Panc1 (cell line): Measurements from ENCODE around the gene DPAGT1. TPM values are rescaled to one million over a fixed set of nuclear protein-coding genes. Genes with fewer than 3 reads are reported as not detected.
A peak's percentile ranks its signal among the peaks of the same experiment; 100 is the strongest.

Source experiments
- ATAC-seq: fragments of 200-7000 bp; cut with Tn5 transposase; 2 replicates; pipeline ENCODE4 v1.9.1; 2020; ENCODE audit warnings: mild to moderate bottlenecking, moderate library complexity
- BruUV-seq: library from RNA; stranded (reverse); fragments of 400-500 nt; replicated peaks from 2 replicates; lab custom pipeline; 2021; lab: Mats Ljungman, UMichigan
- CTCF ChIA-PET: fragments of 300-600 bp; sonication (Branson Sonifier 250); formaldehyde crosslinking; loops from one replicate; lab custom pipeline; 2022; ENCODE audit warnings: antibody characterized with exemption; lab: Charles Lee
- POLR2A ChIA-PET: fragments of 300-600 bp; sonication (Branson Sonifier 250); formaldehyde crosslinking; loops from one replicate; lab custom pipeline; 2022; ENCODE audit warnings: antibody characterized with exemption; lab: Charles Lee
- DNase-seq: peaks from one replicate; pipeline ENCODE4 v3.0.0-alpha.2; 2010; ENCODE audit warnings: low read depth, low spot score
- H3K27ac ChIP-seq: 2 replicates; pipeline ENCODE4 v1.5.1; 2011; ENCODE audit warnings: mild to moderate bottlenecking, low read length, inconsistent platforms
- H3K27me3 ChIP-seq: fragments of 200-500 bp; sonication (Bioruptor generic); 2 replicates; pipeline ENCODE4 v1.6.0; 2014; ENCODE audit warnings: low read length, inconsistent platforms; ENCODE audit not compliant: control insufficient read depth, insufficient read depth
- H3K36me3 ChIP-seq: fragments of 200-500 bp; sonication (Bioruptor generic); 2 replicates; pipeline ENCODE4 v1.5.1; 2014; ENCODE audit warnings: inconsistent platforms, mild to moderate bottlenecking, low read length, moderate library complexity; ENCODE audit not compliant: control insufficient read depth, insufficient read depth
- H3K4me1 ChIP-seq: 2 replicates; pipeline ENCODE4 v1.5.1; 2011; ENCODE audit warnings: inconsistent platforms, mild to moderate bottlenecking, low read length, moderate library complexity; ENCODE audit not compliant: control insufficient read depth, insufficient read depth
- H3K4me3 ChIP-seq, 2 experiments: 2 replicates each; pipeline ENCODE4 v1.5.1; 2011 to 2012; ENCODE audit warnings: low read depth in 2 of 2, low read length in 2 of 2, mild to moderate bottlenecking in 2 of 2, inconsistent platforms in 1 of 2, moderate library complexity in 1 of 2
- H3K9me3 ChIP-seq: fragments of 200-500 bp; sonication (Bioruptor generic); 2 replicates; pipeline ENCODE4 v1.5.1; 2014; ENCODE audit warnings: low read depth, mild to moderate bottlenecking, inconsistent platforms, low read length, moderate library complexity; ENCODE audit not compliant: control insufficient read depth, insufficient read depth
- POLR2AphosphoS5 ChIP-seq: IDR thresholded peaks from 2 replicates; pipeline ENCODE4 v1.6.1; 2012; ENCODE audit warnings: mild to moderate bottlenecking, low read depth, low read length, moderate library complexity
- SIN3A ChIP-seq: IDR thresholded peaks from 2 replicates; pipeline ENCODE4 v1.6.1; 2012; ENCODE audit warnings: low read depth, mild to moderate bottlenecking, low read length, moderate library complexity, borderline replicate concordance; ENCODE audit not compliant: insufficient read depth
- TCF7L2 ChIP-seq: IDR thresholded peaks from 2 replicates; pipeline ENCODE4 v1.6.1; 2011; ENCODE audit warnings: mild to moderate bottlenecking, low read depth, low read length, inconsistent platforms
- in situ Hi-C: cut with HindIII; loops from 2 replicates; pipeline ENCODE4 v1.10.0; 2016; ENCODE audit warnings: low sequenced_read_pairs, low pct_unique_long_range_greater_than_20kb
- intact Hi-C: fragments of 100-400 bp; cut with micrococcal nuclease; formaldehyde crosslinking; loops from one replicate; pipeline ENCODE4 v1.10.0; 2022; ENCODE audit not compliant: unreplicated experiment
- total RNA-seq: library from RNA; stranded (reverse); gene quantifications from one replicate; pipeline ENCODE4 v1.2.1, GENCODE V29; 2021; ENCODE audit not compliant: unreplicated experiment
- TF ChIP-seq, protein P1 (sequence below), 2 experiments: IDR thresholded peaks; 2 replicates each; pipeline ENCODE4 v1.6.1; 2011 to 2012; ENCODE audit warnings: low read depth in 2 of 2, control low read depth in 1 of 2, low read length in 1 of 2, mild to moderate bottlenecking in 1 of 2, moderate library complexity in 1 of 2; ENCODE audit not compliant: insufficient read depth in 1 of 2
- TF ChIP-seq, protein P2 (sequence below): fragments of 450-650 bp; IDR thresholded peaks from 2 replicates; pipeline ENCODE4 v1.5.1; 2017; ENCODE audit warnings: mild to moderate bottlenecking

DPAGT1 gene
- total RNA-seq, 1 experiment from 2014 or later = 72.1 TPM

DNA sequence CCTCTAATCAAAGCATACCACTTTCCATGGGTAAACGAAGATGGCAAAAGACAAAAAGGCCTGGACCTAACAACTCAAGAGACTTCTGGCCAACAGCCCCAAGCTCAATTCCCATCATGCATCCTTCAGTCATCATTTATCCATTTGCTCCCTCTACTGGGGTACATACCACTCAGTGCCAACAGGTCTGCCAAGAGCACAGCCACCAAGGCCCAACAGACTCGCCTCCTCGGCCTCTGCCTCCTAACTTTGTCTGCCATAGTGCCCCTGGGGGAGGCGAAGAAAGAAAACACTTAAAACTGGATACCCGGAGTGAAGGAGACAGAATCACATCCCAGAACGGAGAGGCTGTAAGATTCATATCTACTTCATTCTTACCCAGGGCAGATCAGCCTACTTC, 45.8 kb downstream of the DPAGT1 start:
- ATAC-seq (no peak), DNase-seq (no peak)
- no peaks in the 10 kb centered on the region for H3K9me3 ChIP-seq
- CTCF ChIA-PET = interaction anchor here (0.6 to 1.0 kb wide), 3 partner anchors 11 to 29 kb away, joined by 3 to 5 read pairs (median 3); partner anchors contain the start of gene HMBS
- peaks cover 19% of the 10 kb centered on the region; the same call in 1 of the 2 replicates for H3K36me3 ChIP-seq
- no peaks in the 10 kb centered on the region for H3K27me3 ChIP-seq
- in situ Hi-C loops (no loop called here), intact Hi-C loops (no loop called here)
- H3K4me3 ChIP-seq = peak overlapping the region; percentile 82 to 87
- no TSS peak for BruUV-seq
- POLR2A ChIA-PET = interaction anchor here (0.6 to 0.7 kb wide), 3 partner anchors 28 to 36 kb away, joined by 3 to 9 read pairs (median 5); no protein-coding TSS in a partner anchor
- H3K27ac ChIP-seq = peak overlapping the region; percentile 86
- no peak for TF ChIP-seq POLR2AphosphoS5
- no peak for TF ChIP-seq SIN3A
- TF ChIP-seq, protein P1, sequence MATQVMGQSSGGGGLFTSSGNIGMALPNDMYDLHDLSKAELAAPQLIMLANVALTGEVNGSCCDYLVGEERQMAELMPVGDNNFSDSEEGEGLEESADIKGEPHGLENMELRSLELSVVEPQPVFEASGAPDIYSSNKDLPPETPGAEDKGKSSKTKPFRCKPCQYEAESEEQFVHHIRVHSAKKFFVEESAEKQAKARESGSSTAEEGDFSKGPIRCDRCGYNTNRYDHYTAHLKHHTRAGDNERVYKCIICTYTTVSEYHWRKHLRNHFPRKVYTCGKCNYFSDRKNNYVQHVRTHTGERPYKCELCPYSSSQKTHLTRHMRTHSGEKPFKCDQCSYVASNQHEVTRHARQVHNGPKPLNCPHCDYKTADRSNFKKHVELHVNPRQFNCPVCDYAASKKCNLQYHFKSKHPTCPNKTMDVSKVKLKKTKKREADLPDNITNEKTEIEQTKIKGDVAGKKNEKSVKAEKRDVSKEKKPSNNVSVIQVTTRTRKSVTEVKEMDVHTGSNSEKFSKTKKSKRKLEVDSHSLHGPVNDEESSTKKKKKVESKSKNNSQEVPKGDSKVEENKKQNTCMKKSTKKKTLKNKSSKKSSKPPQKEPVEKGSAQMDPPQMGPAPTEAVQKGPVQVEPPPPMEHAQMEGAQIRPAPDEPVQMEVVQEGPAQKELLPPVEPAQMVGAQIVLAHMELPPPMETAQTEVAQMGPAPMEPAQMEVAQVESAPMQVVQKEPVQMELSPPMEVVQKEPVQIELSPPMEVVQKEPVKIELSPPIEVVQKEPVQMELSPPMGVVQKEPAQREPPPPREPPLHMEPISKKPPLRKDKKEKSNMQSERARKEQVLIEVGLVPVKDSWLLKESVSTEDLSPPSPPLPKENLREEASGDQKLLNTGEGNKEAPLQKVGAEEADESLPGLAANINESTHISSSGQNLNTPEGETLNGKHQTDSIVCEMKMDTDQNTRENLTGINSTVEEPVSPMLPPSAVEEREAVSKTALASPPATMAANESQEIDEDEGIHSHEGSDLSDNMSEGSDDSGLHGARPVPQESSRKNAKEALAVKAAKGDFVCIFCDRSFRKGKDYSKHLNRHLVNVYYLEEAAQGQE (IDR thresholded peaks at IDR 0.05; ENCODE audit: insufficient read depth in 1 of 2, low read depth in 2 of 2, low read length in 1 of 2) = no peak
- TF ChIP-seq, protein P2, sequence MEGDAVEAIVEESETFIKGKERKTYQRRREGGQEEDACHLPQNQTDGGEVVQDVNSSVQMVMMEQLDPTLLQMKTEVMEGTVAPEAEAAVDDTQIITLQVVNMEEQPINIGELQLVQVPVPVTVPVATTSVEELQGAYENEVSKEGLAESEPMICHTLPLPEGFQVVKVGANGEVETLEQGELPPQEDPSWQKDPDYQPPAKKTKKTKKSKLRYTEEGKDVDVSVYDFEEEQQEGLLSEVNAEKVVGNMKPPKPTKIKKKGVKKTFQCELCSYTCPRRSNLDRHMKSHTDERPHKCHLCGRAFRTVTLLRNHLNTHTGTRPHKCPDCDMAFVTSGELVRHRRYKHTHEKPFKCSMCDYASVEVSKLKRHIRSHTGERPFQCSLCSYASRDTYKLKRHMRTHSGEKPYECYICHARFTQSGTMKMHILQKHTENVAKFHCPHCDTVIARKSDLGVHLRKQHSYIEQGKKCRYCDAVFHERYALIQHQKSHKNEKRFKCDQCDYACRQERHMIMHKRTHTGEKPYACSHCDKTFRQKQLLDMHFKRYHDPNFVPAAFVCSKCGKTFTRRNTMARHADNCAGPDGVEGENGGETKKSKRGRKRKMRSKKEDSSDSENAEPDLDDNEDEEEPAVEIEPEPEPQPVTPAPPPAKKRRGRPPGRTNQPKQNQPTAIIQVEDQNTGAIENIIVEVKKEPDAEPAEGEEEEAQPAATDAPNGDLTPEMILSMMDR = no peak
- TF ChIP-seq TCF7L2 = no peak
- peaks cover 7% of the 10 kb centered on the region; the same call in 1 of the 2 replicates for H3K4me1 ChIP-seq

DNA sequence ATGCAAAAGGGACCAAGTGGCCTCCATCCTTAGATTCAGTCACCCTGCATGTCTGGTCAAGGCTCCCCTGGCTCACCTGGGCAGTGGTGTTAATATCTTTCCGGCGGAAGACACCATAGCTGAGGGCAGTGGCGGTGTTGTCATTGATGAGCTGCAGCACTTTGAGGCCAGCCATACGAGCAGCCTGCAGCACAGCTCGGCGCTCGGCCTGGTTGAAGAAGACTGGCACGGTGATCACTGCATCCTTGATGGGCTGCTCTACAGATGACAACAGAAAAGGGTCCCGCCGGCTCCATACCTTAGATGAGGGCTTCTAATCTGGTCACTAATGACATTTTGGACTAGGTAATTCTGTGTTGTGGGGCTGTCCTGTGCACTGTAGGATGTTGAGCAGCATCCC, 47.2 kb downstream of the DPAGT1 start:
- ATAC-seq (no peak), DNase-seq (no peak)
- ChIA-PET CTCF (no interaction called here), POLR2A (no interaction called here)
- in situ Hi-C loops = no loop called here
- Histone ChIP-seq H3K4me1 (peaks cover 7% of the 10 kb centered on the region; the same call in 1 of the 2 replicates), H3K27ac (no peak overlapping the region), H3K4me3 (no peak overlapping the region), H3K36me3 (peaks cover 19% of the 10 kb centered on the region; the same call in 1 of the 2 replicates), H3K27me3 (no peaks in the 10 kb centered on the region), H3K9me3 (no peaks in the 10 kb centered on the region)
- TF ChIP-seq SIN3A (no peak), POLR2AphosphoS5 (no peak), TCF7L2 (no peak)
- TF ChIP-seq, protein P2 = no peak
- TF ChIP-seq, protein P1 (IDR thresholded peaks at IDR 0.05; ENCODE audit: insufficient read depth in 1 of 2, low read depth in 2 of 2, low read length in 1 of 2) = no peak
- intact Hi-C loops = no loop called here
- BruUV-seq = no TSS peak
